ENCODE measurements around the gene HMGCLL1. TPM values are rescaled to one million over a fixed set of nuclear protein-coding genes. Genes with fewer than 3 reads are reported as not detected.

The HMGCLL1 gene
- total RNA-seq (0.94 TPM), polyA plus RNA-seq (ENCODE audit: insufficient read depth, low read depth, low replicate concordance) (2.0 TPM)
- long read RNA-seq, donor 1, result 0 reads
- long read RNA-seq, donor 2, result 0 reads
- long read RNA-seq, donor 3, result 0 reads
- long read RNA-seq, donor 4, result 0 reads
- long read RNA-seq, donor 5, result 0 reads
- long read RNA-seq, donor 6, partial matches to known transcripts, result 0 of 2 reads
- long read RNA-seq, donor 6, other reads (novel, unspliced or antisense), result 0 of 2 reads
- long read RNA-seq, donor 7, partial matches to known transcripts, result 1 of 1 reads
- long read RNA-seq, donor 7, other reads (novel, unspliced or antisense), result 0 of 1 reads
- long read RNA-seq, donor 8, result 0 reads
- long read RNA-seq, donor 9, result 0 reads
- long read RNA-seq, donor 10, result 0 reads

DNA sequence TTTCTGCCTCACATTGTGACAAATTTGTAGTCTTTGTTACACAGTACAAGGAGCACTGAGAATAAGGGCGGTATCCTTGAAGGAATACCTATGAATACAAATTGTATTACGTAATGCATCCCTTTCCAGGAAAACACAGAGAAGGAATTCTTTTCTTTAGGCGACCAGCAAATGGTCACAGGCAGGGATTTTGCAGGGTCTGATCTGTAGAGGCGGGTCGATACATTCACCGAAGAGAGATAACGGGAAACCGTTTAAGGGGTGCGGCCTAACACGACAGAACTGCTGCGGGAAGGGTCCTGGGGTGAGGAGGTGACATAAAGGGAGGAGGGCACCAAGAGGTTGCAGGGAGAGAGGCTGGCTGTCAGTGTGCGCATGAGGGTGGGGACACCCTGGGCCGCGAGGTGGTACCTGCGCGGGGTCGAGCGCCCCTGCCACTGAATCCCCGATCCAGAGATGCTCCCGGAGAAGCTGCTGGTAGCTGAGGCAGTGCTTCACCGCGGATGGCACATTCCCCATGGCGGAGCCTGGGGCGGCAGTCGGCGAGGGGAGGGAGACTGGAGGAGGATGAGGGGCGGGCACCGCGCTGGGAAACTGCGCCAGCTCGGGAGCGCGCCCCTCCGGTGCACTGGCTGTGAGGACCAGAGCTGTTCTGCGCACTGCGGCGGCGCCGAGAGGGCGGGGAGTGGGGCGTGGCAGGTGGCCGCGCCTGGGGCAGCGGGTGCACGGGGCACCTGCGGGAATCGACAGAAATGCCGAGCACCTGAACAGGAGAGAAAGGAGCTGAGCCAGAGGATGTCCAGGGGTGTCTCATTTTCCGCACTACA, at the start of gene HMGCLL1:
Gene HMGCLL1 (minus strand): TSS at position 656 of the 827 bp plus-strand sequence. CDS start 137 bp downstream, at position 519.
- no peaks in the 10 kb centered on the region for H3K36me3 ChIP-seq (ENCODE audit: control insufficient read depth in 2 of 3, insufficient read depth in 3 of 3, low read length in 3 of 3)
- no peaks in the 10 kb centered on the region for H3K27me3 ChIP-seq (ENCODE audit: control insufficient read depth, insufficient read depth, low read length)
- no peaks in the 10 kb centered on the region for H3K4me1 ChIP-seq (ENCODE audit: control insufficient read depth in 2 of 3, insufficient read depth in 2 of 3, low read depth in 1 of 3, low read length in 3 of 3)
- H3K27ac ChIP-seq (ENCODE audit: low read depth in 2 of 2, low read length in 2 of 2), result peak within 1 kb of the TSS in 1 of 2 donors; percentile 42
- peaks cover 0 to 2% (median 0%) of the 10 kb centered on the region in 3 donors for H3K9me3 ChIP-seq (ENCODE audit: control insufficient read depth in 2 of 3, insufficient read depth in 1 of 3, low read length in 3 of 3)
- H3K9ac ChIP-seq (ENCODE audit: low read length in 3 of 3), result peak within 1 kb of the TSS in 1 of 3 donors; percentile 31
- TF ChIP-seq, protein P1, sequence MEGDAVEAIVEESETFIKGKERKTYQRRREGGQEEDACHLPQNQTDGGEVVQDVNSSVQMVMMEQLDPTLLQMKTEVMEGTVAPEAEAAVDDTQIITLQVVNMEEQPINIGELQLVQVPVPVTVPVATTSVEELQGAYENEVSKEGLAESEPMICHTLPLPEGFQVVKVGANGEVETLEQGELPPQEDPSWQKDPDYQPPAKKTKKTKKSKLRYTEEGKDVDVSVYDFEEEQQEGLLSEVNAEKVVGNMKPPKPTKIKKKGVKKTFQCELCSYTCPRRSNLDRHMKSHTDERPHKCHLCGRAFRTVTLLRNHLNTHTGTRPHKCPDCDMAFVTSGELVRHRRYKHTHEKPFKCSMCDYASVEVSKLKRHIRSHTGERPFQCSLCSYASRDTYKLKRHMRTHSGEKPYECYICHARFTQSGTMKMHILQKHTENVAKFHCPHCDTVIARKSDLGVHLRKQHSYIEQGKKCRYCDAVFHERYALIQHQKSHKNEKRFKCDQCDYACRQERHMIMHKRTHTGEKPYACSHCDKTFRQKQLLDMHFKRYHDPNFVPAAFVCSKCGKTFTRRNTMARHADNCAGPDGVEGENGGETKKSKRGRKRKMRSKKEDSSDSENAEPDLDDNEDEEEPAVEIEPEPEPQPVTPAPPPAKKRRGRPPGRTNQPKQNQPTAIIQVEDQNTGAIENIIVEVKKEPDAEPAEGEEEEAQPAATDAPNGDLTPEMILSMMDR (IDR thresholded peaks at IDR 0.05; ENCODE audit: borderline replicate concordance, extremely low read depth, insufficient read depth), result no peak
- DNase-seq (peak; percentile 70 to 79 (median 75)), FAIRE-seq (no peak)
- intact Hi-C loops (cut with DNase I), result no loop called here
- peak within 1 kb of the TSS; percentile 55 to 71 (median 59) for H3K4me3 ChIP-seq (ENCODE audit: low read length in 3 of 3)

DNA sequence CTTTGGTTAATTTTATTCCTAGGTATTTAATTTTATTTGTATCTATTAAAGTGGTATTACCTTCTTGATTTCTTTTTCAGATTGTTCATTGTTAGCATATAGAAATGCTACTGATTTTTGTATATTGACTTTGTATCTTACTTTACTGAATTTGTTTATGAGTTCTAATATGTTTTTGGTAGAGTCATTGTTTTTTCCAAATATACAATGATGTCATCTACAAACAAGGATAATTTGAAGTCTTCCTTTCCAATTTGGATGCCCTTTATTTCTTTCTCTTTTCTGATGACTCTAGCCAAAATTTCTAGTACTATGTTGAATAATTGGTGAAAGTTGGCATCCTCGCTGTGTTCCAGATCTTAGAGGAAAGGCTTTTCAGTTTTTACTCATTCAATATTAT, 43.0 kb upstream of the HMGCLL1 start:
- TF ChIP-seq, protein P1 (IDR thresholded peaks at IDR 0.05; ENCODE audit: borderline replicate concordance, extremely low read depth, insufficient read depth), result no peak
- Histone ChIP-seq H3K27me3 (ENCODE audit: control insufficient read depth, insufficient read depth, low read length) (no peaks in the 10 kb centered on the region), H3K4me1 (ENCODE audit: control insufficient read depth in 2 of 3, insufficient read depth in 2 of 3, low read depth in 1 of 3, low read length in 3 of 3) (no peaks in the 10 kb centered on the region), H3K9me3 (ENCODE audit: control insufficient read depth in 2 of 3, insufficient read depth in 1 of 3, low read length in 3 of 3) (no peaks in the 10 kb centered on the region), H3K36me3 (ENCODE audit: control insufficient read depth in 2 of 3, insufficient read depth in 3 of 3, low read length in 3 of 3) (no peaks in the 10 kb centered on the region), H3K9ac (ENCODE audit: low read length in 3 of 3) (no peak overlapping the region), H3K4me3 (ENCODE audit: low read length in 3 of 3) (no peak overlapping the region), H3K27ac (ENCODE audit: low read depth in 2 of 2, low read length in 2 of 2) (no peak overlapping the region)
- intact Hi-C loops (cut with DNase I), result no loop called here
- no peak for DNase-seq
- FAIRE-seq, result no peak

DNA sequence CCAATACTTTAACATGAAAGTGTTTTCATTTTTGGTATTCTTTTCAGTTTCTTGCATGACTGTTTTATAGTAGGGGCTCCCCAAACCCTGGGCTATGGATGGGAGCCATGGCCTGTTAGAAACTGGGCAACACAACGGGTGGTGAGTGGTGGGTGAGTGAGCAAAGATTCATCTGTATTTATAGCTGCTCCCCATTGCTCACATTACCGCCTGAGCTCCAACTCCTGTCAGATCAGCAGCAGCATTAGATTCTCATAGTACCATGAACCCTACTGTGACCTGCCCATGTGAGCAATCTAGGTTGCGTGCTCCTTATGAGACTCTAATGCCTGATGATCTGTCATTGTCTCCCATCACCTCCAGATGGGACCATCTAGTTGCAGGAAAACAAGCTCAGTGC, 42.3 kb upstream of the HMGCLL1 start:
- Histone ChIP-seq H3K4me3 (ENCODE audit: low read length in 3 of 3) (no peak overlapping the region), H3K9me3 (ENCODE audit: control insufficient read depth in 2 of 3, insufficient read depth in 1 of 3, low read length in 3 of 3) (no peaks in the 10 kb centered on the region), H3K9ac (ENCODE audit: low read length in 3 of 3) (no peak overlapping the region), H3K4me1 (ENCODE audit: control insufficient read depth in 2 of 3, insufficient read depth in 2 of 3, low read depth in 1 of 3, low read length in 3 of 3) (no peaks in the 10 kb centered on the region), H3K27me3 (ENCODE audit: control insufficient read depth, insufficient read depth, low read length) (no peaks in the 10 kb centered on the region), H3K27ac (ENCODE audit: low read depth in 2 of 2, low read length in 2 of 2) (no peak overlapping the region), H3K36me3 (ENCODE audit: control insufficient read depth in 2 of 3, insufficient read depth in 3 of 3, low read length in 3 of 3) (no peaks in the 10 kb centered on the region)
- DNase-seq (no peak), FAIRE-seq (no peak)
- intact Hi-C loops (cut with DNase I), result no loop called here
- TF ChIP-seq, protein P1 (IDR thresholded peaks at IDR 0.05; ENCODE audit: borderline replicate concordance, extremely low read depth, insufficient read depth), result no peak

Measured in kidney (tissue), 22 donors.